ENCODE measurements around the gene SMC6. TPM values are rescaled to one million over a fixed set of nuclear protein-coding genes. Genes with fewer than 3 reads are reported as not detected.

The SMC6 gene
- total RNA-seq, 1 experiment from 2014 or later: 75.7 TPM

DNA sequence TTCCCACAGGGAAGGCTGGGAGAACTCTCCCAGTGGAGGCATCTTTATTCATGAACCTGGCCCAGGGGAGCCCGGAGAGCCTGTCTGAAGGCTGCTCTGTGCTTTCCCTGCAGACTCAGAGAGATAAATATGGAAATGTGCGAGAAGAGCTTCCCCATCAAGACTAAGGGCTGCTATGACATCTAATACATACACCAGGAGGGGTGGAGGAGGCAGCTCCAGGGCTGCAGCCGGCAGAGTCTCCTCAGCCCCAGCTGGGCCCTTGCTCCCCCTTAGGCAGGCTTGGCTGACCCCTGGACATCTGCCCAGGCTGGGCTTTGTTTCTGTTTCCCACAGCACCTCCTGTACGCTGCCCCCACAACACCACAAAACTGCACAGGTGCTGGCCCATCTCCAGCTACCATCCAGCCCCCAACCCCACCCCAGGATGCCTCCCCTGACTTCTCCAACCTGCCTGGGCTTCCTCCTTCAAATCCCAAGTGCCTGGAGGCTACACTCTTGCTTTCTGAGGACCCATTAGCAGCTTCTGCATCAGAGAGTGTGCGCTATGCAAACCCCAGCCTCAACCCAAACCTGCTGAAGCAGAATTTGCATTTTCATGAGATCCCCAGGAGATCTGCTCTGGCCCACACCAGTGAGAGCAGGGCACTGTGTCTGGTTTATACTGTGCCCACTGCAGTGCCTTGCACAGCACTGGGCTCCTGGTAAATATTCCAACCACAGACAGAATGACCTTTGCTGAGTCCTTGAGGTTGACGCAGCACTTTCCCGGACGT lies 116.3 kb downstream of the SMC6 start:
- no peaks in the 10 kb centered on the region for H3K36me3 ChIP-seq
- H3K9me3 ChIP-seq (replicated peaks): no peaks in the 10 kb centered on the region
- no peaks in the 10 kb centered on the region for H3K27me3 ChIP-seq
- peaks cover 12% of the 10 kb centered on the region; the same call in 1 of the 2 replicates for H3K4me1 ChIP-seq
- no peak overlapping the region for H3K4me3 ChIP-seq
- no peak overlapping the region for H3K27ac ChIP-seq
- DNase-seq: peak; percentile 38 to 55

DNA sequence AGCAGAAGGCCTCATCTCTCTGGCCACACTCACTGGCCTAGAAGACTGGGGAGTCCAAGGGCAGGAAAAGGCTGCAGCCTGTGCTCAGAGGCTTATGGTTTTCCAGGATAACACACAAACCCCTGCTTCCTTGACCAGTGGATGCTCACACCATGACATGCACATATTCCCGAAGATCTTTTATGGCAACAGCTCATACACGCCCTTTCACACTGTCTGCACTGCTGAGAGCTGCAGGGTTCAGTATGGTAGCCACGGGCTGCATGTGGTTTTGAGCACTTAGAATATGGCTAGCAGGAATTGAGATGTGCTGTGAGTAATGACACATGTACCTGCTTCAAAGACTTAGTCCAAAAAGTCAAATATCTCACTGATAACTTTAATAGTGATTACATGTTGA lies 117.4 kb downstream of the SMC6 start:
- Histone ChIP-seq H3K4me3 (no peak overlapping the region), H3K27ac (no peak overlapping the region), H3K9me3 (replicated peaks) (no peaks in the 10 kb centered on the region), H3K27me3 (no peaks in the 10 kb centered on the region), H3K4me1 (peaks cover 12% of the 10 kb centered on the region; the same call in 1 of the 2 replicates), H3K36me3 (no peaks in the 10 kb centered on the region)
- no peak for DNase-seq

- peak; percentile 76 to 90 for DNase-seq
- Histone ChIP-seq H3K9me3 (replicated peaks) (no peaks in the 10 kb centered on the region), H3K36me3 (no peaks in the 10 kb centered on the region), H3K4me3 (no peak overlapping the region), H3K27me3 (no peaks in the 10 kb centered on the region), H3K4me1 (peaks cover 12% of the 10 kb centered on the region; the same call in 1 of the 2 replicates), H3K27ac (no peak overlapping the region)
Observed at GRCh38 chr2:17634997-17635396, 118.6 kb downstream of the SMC6 start.

GRCh38 chr2:17630089-17630488 lies 123.5 kb downstream of the SMC6 start:
- H3K9me3 ChIP-seq (replicated peaks): no peaks in the 10 kb centered on the region
- no peak overlapping the region for H3K27ac ChIP-seq
- no peaks in the 10 kb centered on the region for H3K36me3 ChIP-seq
- no peak for DNase-seq
- H3K4me1 ChIP-seq: peaks cover 5% of the 10 kb centered on the region; the same call in 1 of the 2 replicates
- no peaks in the 10 kb centered on the region for H3K27me3 ChIP-seq
- no peak overlapping the region for H3K4me3 ChIP-seq

DNA sequence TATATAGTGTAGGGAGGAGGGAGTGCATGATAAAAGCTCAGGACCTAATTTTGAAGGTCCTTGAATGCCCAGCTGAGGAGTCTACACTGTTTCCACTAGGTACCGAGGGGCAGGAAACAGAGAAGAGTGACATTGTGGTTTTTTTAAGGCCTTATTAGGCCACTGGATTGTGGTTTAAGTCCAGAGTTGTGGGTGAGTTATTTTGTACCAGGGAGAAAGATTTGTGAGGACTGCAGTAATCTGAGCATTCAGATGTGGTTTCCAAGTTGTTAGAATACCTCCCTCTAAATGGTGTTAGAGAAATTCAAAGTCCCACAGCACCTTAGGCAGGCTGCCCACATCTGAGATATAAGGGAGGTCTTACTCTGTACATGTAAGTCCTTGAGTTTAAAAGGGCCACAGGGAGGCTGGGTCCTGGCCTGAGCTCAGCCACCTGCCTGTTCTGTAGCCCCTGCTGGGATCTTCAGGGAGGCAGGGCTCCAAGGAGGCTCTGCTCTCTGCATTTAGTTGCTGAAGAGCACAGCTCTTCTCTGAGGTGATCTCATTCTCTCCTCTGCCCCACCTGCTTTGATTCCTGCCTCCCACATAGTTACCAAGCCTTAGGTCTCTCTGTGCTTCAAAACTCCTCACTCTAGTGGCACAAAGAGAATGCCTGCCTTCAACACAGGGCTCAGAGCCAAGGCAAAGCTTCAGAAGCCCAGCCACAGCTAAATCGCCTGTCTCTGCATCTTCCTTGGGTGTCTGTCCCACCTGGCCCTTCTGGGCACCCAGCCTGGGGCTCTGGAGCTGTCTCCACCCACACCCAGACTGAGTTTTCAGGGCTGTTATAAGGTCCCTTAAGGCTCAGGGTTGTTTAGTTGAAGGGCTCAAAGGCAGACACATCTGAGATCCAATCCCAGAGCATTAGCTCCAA lies 125.0 kb downstream of the SMC6 start:
- H3K9me3 ChIP-seq (replicated peaks): no peaks in the 10 kb centered on the region
- H3K27ac ChIP-seq: no peak overlapping the region
- DNase-seq: peak in 1 of 2 experiments; percentile 28

DNA sequence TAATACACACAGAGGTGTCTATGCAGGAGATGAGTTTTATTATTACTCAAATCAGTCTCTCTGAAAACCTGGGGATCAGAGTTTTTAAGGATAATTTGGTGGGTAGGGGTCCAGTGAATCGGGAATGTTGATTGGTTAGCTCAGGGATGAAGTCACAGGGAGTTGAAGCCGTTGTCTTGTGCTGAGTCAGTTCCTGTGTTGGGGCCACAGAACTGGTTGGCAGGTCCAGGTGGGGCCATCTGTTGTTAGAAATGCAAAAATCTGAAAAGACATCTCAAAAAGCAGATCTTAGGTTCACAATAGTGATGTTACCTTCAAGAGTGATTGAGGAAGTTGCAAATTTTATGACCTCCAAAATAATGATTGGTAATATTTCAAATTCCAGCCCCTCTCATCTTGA lies 126.2 kb downstream of the SMC6 start:
- no peak overlapping the region for H3K4me3 ChIP-seq
- no peaks in the 10 kb centered on the region for H3K9me3 ChIP-seq (replicated peaks)
- H3K27me3 ChIP-seq: no peaks in the 10 kb centered on the region
- H3K27ac ChIP-seq: no peak overlapping the region
- DNase-seq: no peak
- no peaks in the 10 kb centered on the region for H3K4me1 ChIP-seq
- no peaks in the 10 kb centered on the region for H3K36me3 ChIP-seq

More for the DNA sequence above, 125.0 kb downstream of the SMC6 start:
- H3K27me3 ChIP-seq: no peaks in the 10 kb centered on the region
- no peaks in the 10 kb centered on the region for H3K4me1 ChIP-seq
- H3K36me3 ChIP-seq: no peaks in the 10 kb centered on the region
- no peak overlapping the region for H3K4me3 ChIP-seq

GRCh38 chr2:17626986-17627385 lies 126.6 kb downstream of the SMC6 start:
- H3K27ac ChIP-seq: no peak overlapping the region
- no peak for DNase-seq
- no peaks in the 10 kb centered on the region for H3K27me3 ChIP-seq
- no peaks in the 10 kb centered on the region for H3K9me3 ChIP-seq (replicated peaks)
- no peaks in the 10 kb centered on the region for H3K4me1 ChIP-seq
- no peak overlapping the region for H3K4me3 ChIP-seq
- H3K36me3 ChIP-seq: no peaks in the 10 kb centered on the region

DNA sequence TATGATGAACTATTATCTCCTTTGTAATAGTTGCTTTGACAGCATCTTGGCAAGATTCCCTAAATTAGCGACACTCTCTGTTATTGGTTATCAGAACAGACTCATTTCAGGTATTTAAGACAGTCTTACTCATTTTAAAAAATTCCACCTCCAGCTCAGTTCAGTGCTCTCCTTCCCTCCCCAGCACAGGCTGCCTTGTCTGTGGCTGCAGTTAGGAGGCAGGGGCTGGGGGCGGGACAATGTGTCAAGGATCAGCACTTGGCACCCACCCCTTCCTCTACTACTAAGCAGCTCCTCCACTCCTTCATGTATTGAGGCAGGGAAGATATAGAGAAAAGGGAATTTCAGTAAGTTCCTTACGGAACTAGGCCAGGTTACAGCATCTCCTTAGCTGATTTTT lies 128.2 kb downstream of the SMC6 start:
- H3K9me3 ChIP-seq (replicated peaks): no peaks in the 10 kb centered on the region
- no peaks in the 10 kb centered on the region for H3K27me3 ChIP-seq
- H3K36me3 ChIP-seq: no peaks in the 10 kb centered on the region
- H3K27ac ChIP-seq: no peak overlapping the region
- no peak for DNase-seq
- no peaks in the 10 kb centered on the region for H3K4me1 ChIP-seq
- H3K4me3 ChIP-seq: no peak overlapping the region

GRCh38 chr2:17621781-17622180 lies 131.8 kb downstream of the SMC6 start:
- Histone ChIP-seq H3K4me3 (no peak overlapping the region), H3K27me3 (no peaks in the 10 kb centered on the region), H3K4me1 (no peaks in the 10 kb centered on the region), H3K36me3 (no peaks in the 10 kb centered on the region), H3K9me3 (replicated peaks) (no peaks in the 10 kb centered on the region), H3K27ac (no peak overlapping the region)
- DNase-seq: no peak

DNA sequence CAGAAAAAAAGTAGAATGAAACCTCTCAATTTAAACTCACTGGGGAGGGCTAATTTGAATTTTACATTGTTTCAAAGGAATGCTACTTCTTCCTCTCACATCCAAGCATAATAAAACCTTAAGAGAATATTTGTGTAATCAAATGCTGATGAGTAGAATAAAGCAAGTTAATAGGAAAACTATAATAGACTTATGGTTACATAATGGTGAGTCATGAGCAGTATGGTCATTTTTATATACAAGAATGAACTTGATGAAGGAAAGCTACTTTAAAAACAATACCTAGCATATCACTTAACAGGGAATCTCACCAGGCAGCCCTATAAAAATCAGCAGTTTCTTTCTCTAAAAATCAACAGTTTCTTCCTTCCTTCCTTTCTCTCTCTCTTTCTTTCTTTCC lies 132.8 kb downstream of the SMC6 start:
- DNase-seq: no peak
- H3K4me3 ChIP-seq: no peak overlapping the region

GRCh38 chr2:17620280-17620679 lies 133.3 kb downstream of the SMC6 start:
- no peaks in the 10 kb centered on the region; the same call in 1 of the 2 replicates for H3K27me3 ChIP-seq
- no peak overlapping the region for H3K27ac ChIP-seq
- H3K9me3 ChIP-seq (replicated peaks): no peaks in the 10 kb centered on the region
- H3K36me3 ChIP-seq: no peaks in the 10 kb centered on the region
- no peak for DNase-seq
- H3K4me1 ChIP-seq: no peaks in the 10 kb centered on the region
- no peak overlapping the region for H3K4me3 ChIP-seq

More for the DNA sequence above, 132.8 kb downstream of the SMC6 start:
- no peaks in the 10 kb centered on the region for H3K4me1 ChIP-seq
- no peaks in the 10 kb centered on the region for H3K9me3 ChIP-seq (replicated peaks)
- H3K27me3 ChIP-seq: no peaks in the 10 kb centered on the region; the same call in 1 of the 2 replicates
- no peaks in the 10 kb centered on the region for H3K36me3 ChIP-seq
- H3K27ac ChIP-seq: no peak overlapping the region

DNA sequence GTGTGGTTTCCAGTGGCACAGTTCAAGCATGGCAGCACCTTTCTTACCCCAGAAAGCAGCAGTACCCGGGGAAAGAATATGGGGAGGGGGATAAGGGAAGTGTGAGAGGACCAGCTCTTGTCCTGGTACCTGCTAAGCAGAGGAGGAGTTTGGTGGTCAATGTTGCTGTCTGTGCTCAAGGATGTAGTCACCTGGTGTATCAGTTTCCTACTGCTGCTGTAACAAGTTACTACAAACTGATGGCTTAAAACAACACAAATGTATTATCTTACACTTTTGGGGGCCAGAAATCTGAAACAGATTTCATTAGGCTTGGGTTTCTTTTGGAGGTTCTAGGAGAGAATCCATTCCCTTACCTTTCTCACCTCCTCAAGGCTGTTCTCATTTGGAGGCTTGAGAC lies 135.7 kb downstream of the SMC6 start:
- H3K4me1 ChIP-seq: no peaks in the 10 kb centered on the region
- DNase-seq: no peak
- no peaks in the 10 kb centered on the region for H3K36me3 ChIP-seq
- H3K27me3 ChIP-seq: no peaks in the 10 kb centered on the region; the same call in 1 of the 2 replicates
- no peak overlapping the region for H3K27ac ChIP-seq
- no peak overlapping the region for H3K4me3 ChIP-seq
- no peaks in the 10 kb centered on the region for H3K9me3 ChIP-seq (replicated peaks)

GRCh38 chr2:17617516-17617915 lies 136.1 kb downstream of the SMC6 start:
- Histone ChIP-seq H3K27me3 (no peaks in the 10 kb centered on the region; the same call in 1 of the 2 replicates), H3K36me3 (no peaks in the 10 kb centered on the region), H3K4me3 (no peak overlapping the region), H3K27ac (no peak overlapping the region), H3K4me1 (no peaks in the 10 kb centered on the region), H3K9me3 (replicated peaks) (no peaks in the 10 kb centered on the region)
- no peak for DNase-seq

DNA sequence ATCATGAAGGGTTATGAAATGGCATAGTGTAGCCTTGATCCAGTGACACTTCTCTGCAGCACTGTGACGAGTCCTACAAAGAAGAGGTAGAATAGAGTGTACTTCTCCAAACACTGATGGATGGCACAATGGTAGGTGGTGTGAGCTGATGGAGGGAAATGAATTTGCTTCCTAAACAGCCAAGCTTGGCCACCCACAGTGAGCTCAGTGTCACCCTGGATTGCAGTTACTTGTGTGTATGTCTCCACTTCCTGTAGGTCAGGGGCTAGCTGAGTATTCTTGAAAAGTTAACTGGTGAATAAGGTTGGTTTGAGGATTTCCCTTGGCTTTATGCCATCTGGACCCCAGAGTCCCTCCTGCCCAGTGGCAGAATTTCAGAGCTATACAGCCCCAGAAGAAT lies 137.2 kb downstream of the SMC6 start:
- DNase-seq: no peak
- no peaks in the 10 kb centered on the region for H3K4me1 ChIP-seq
- no peaks in the 10 kb centered on the region for H3K9me3 ChIP-seq (replicated peaks)
- no peak overlapping the region for H3K27ac ChIP-seq
- no peaks in the 10 kb centered on the region for H3K36me3 ChIP-seq
- H3K4me3 ChIP-seq: no peak overlapping the region
- H3K27me3 ChIP-seq: no peaks in the 10 kb centered on the region; the same call in 1 of the 2 replicates

- Histone ChIP-seq H3K27ac (no peak overlapping the region), H3K36me3 (no peaks in the 10 kb centered on the region), H3K4me1 (no peaks in the 10 kb centered on the region), H3K9me3 (replicated peaks) (no peaks in the 10 kb centered on the region), H3K27me3 (no peaks in the 10 kb centered on the region; the same call in 1 of the 2 replicates), H3K4me3 (no peak overlapping the region)
- DNase-seq: no peak
Observed at GRCh38 chr2:17615728-17616351, 137.8 kb downstream of the SMC6 start.

Data from SJCRH30 (cell line).